GM10847 (cell line): ENCODE results near the gene LINGO1.

Source experiments
- POLR2A ChIP-seq: IDR thresholded peaks from 2 replicates; pipeline ENCODE4 v1.6.1; 2011; ENCODE audit not compliant: insufficient read length; ENCODE audit errors: extremely low read depth

LINGO1 gene

DNA sequence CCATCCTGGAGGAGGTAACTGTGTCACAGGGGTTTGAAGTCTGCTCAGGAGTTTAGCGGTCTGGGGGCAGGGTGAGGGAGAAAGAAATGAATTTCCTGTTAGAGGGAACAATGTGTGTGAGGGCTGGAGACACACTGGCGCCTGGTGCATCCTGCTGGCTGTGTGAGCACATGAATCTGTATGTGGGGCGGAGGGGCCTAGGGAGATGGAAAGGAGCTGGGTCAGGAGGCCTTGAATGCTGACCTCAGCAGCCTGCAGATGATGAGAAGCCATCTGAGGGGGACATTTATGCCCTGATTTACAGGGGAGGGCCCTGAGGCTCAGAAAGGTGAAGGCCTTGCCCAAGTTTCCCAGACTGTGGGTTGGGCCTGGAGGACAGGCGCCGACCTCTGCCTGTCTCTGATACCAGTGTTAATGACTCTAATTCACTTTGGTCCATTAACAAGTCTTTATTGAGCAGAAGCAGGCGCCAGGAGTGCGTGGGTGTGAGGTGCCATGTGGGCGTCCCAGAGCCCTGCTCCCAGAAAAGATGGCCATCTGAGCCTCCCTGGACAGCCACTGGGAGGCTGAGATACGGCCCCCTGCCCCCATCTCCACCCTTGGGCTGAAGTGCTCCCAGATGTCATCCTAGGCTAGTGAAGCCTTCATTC is 34.8 kb downstream of the LINGO1 start:
- TF ChIP-seq POLR2A, result no peak

- no peak for TF ChIP-seq POLR2A
These were observed 35.6 kb downstream of the LINGO1 start for GRCh38 chr15:77596821-77597803.

- TF ChIP-seq POLR2A, result no peak
These were observed 37.5 kb downstream of the LINGO1 start for GRCh38 chr15:77595231-77595630.

- TF ChIP-seq POLR2A, result no peak
These were observed 40.0 kb downstream of the LINGO1 start for GRCh38 chr15:77592758-77593157.

DNA sequence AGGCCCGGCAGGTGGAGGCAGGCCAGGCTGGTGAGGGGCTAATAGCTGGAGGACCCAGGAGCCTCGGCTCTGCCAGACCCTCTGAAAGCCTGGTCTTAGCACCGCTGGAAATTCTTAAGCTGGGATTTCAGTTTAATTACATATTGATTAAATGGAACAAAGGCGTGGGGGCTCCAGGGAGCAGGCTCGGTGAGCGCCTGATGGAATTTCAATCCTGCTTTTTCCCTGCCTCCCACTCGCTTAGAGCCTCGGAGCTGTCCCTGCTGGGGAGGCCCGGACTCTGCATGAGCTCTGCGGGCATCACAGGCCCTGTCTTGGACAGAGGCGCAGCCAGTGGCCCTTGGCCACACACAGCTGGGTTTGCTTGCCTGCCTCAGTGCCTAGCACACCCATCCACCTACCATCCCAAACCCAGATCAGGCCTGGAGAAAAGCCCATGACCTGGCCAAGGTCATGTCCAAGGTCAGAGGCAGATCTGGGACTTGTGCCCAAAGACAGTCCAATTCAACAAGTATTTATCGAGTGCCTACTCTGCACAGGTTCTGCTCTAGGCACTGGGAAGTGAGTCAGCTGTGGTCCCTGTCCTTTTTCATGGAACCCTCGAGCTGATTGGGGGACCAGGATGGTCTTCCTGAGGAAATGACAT is 40.6 kb downstream of the LINGO1 start:
- no peak for TF ChIP-seq POLR2A

DNA sequence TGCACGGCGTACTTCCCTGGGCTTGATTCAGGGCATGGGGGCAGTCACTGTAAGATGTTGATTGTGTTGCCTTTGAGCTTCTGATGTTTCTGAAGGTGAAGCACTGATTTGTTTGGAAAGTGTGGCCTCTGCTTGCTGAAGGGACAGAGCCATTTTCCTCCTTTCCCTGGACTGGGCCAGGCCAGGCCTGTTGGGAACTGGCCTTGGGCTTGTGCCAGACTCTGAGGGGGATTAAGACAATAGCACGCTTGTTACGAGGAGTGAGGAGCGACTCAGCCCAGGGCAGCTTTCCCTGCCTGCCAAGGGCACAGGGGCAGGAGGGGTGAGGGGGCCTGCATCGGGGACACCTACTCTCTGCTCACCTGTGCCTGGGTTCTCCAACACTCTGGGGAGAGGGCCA is 42.9 kb downstream of the LINGO1 start:
- no peak for TF ChIP-seq POLR2A

DNA sequence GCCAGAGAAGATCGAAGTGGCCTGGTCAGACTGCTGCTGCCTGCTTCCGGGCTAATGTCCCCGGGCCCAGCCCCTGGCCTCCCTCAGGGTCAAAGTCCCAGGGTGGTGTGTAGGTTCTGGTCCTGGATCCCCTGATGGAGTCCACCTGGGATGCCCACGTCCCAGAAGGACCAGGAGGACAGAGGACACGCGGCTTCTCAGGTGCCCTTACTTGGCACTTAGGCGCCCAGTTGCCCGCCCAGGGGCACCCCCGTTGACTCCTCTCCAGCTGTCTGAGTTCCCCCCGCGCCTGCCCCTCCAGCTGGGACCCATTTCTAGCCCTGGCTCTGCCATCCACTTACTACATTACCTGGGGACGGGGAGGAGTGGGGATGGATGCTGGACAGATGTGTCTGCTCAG is 44.6 kb downstream of the LINGO1 start:
- TF ChIP-seq POLR2A, result no peak

- TF ChIP-seq POLR2A, result no peak
These were observed 48.0 kb downstream of the LINGO1 start for GRCh38 chr15:77584691-77585090.

DNA sequence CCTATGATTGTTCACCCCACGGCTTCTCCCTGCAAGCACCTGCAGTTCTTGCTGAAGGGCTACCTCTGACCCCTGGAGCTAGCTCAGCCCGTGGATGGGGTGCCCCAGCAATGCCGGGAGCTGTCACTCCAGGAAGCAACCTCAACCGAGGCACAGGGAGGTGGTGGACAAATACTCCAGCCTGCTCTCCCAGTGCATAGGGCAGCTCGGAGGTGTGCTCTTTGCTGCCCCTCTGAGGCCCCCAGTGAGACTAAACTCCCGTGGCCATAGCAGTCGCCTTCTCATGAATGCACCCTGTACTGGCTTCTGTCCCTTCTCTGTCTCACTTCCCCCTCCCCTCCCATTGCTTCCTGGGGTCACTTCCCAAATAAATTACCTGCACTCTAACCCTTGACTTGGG is 48.5 kb downstream of the LINGO1 start:
- no peak for TF ChIP-seq POLR2A

- TF ChIP-seq POLR2A, result no peak
These were observed 49.9 kb downstream of the LINGO1 start for GRCh38 chr15:77582763-77583162.

GRCh38 chr15:77581896-77582569 is 50.7 kb downstream of the LINGO1 start:
- TF ChIP-seq POLR2A, result no peak

- no peak for TF ChIP-seq POLR2A
These were observed 51.6 kb downstream of the LINGO1 start for GRCh38 chr15:77580996-77581682.

DNA sequence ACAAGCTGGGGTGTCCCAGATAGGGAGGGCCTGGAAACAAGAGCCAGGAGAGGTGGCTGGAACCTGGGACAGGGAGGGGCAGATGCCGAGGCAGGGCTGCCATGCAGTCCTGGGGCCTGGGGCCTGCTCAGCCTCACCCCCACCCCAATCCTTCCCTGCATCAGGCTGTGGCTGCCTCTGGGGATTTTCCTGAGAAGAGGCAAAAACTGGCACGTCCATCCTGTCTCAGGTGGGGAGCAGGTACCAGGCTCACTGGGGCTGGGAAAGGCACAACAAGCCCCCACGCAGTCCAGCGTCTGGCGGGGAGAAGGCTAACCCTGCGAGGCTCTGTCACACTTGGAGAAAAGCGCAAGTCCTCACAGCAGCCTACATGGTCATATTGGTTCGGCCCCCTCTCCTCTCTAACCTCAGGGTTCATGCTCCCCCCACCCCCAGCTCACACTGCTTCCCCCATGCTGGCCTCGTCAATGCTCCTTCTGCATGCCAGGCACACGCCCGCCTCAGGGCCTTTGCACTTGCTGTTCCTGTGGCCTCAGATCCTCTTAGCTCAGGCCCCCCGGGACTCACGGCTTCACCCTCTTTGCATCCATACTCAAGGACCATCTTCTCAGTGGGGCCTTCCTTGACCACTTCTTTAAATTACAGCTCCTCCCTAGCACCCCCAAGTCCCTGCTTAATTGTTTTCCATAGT is 53.1 kb downstream of the LINGO1 start:
- no peak for TF ChIP-seq POLR2A
